Raji (cell line): Measurements from ENCODE around the gene SLC35F1.

Source experiments
- POLR2A ChIP-seq: IDR thresholded peaks from 2 replicates; pipeline ENCODE4 v1.6.1; 2011; ENCODE audit warnings: low read depth, low read length, control low read depth; ENCODE audit not compliant: insufficient read depth

Gene SLC35F1

DNA sequence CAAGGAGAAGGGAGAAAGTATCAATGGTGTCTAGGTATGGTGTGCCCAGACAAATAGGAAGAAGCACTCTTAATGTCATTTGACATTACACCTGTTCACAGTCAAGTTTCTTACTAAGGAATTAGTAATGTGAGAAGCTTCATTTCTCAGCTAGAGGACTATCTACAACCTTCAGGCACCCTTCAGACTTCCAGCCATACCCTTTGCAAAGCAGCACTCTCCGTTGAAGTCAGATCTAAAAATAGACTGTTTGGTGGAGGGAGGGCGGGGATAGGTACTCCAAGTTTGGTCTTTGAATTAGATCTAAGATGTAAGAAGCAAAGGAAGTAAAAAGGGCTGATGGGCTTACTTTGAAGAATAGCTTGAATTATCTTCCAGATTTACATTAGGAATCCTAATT lies 311.1 kb downstream of the SLC35F1 start:
- no peak for TF ChIP-seq POLR2A

DNA sequence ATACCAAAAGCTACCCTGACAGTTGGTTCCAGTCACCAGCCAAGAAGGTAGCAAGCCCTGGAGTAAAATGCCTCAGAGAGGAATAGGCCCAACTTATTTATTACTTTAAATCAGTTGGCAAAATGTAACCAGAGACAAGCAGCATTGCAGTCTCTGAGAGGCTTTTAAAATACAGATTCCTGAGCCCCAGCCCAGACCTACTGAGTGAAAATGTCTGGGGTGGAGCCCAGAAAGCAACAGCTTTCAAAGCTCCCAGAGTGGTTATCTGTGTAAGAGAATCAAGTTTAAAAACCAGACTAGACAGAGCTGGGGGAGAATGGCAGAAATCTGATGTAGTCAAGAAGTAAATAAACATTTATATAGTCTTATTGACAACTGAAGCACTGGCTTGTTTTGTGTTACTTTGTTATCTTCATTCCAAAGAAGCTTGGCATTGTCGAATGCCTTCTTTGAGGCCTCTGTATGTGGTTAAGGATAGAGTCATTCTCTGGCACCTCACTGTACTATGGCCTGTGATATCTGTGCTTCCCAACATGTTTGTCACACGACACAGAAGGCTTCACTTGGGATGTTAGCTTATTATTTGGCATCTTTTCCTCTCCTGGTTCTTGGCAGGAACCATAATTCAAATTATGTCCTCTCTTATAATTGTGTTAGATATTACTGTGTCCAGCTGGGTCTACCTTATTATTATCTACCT lies 313.5 kb downstream of the SLC35F1 start:
- TF ChIP-seq POLR2A: no peak

DNA sequence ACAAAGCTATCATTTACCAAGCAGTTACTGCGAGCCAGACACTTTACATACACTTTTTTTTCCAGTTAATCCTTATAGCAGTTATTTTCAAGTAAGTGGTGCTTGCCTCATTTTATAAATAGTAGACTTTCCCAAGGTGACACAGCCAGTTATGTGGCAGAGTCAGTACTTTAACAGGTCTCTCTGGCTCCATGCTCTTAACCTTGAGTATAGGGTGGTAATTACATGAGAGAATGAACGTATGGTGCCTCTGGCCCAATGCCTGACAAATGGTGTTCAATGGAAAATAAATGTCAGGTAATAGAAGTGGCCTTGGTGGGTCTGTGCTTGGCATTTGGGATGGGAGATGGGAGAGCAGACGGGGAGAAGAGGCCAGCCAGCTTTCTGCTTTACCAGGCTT lies 316.3 kb downstream of the SLC35F1 start:
- TF ChIP-seq POLR2A: no peak

DNA sequence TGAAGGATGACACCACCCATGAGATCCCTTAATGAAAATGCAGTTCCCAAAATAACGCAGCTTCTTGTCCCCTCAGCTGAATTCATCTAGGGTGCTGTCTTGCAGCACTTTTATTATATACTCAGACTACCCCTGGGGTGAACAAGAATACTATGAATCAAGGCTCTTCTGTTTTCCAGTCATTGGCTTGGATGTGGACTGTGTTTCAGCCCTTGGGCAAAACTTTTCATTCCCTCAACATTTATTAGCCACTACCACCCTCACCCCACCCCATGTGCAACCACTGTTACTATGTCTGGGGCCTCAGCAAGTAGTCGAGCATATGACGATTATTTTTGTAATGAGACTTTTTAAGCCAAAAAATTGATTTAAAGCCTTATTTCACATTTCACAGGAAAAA lies 321.8 kb downstream of the SLC35F1 start:
- no peak for TF ChIP-seq POLR2A

DNA sequence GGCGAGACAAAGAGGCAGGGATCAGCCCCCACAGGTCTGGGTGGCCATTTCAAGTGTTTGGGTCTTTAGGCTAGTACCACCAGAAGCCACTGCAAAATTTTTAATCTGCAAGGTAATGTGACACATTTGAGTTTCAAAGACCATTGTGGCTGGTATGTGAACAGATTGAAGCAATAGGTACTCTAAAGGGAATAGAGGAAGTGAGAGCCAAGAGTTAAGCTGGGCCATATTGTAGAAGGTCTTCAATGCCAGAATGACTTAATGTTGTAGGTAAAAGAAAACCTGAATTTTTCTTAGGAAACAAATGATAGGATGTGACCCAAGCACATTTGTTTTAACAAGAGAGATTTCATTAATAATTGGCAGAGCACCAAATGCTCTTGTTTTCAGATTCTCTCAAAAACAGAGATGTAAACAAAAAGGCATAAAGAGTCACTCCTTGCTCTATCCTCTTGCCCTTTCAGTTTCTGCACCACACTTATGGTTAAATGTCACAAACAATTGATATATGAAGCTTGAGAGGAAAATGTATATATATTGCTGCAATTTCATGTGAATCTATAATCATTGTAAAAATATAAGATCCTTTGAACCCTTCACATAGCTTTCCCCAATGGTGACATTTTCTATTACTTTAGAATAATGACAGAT lies 333.9 kb downstream of the SLC35F1 start:
- TF ChIP-seq POLR2A: no peak

DNA sequence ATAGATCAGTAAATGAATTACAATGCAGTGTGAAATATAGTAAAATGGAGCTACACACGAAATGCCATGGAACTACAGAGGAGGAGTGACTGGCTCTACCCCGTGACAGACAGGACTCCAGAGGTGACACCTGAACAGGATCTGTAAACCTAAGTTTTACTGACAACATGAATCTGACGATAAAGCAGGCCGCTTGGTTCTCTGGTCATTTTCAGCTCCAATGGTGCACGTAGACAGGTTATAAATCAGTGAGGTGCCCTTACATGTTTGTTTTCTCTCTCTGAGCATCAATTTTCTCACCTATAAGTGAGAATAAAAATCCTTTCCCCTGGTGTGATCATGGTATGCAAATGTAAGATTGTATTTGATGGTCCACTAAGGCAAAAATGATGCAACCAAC lies 339.3 kb downstream of the SLC35F1 start:
- no peak for TF ChIP-seq POLR2A

DNA sequence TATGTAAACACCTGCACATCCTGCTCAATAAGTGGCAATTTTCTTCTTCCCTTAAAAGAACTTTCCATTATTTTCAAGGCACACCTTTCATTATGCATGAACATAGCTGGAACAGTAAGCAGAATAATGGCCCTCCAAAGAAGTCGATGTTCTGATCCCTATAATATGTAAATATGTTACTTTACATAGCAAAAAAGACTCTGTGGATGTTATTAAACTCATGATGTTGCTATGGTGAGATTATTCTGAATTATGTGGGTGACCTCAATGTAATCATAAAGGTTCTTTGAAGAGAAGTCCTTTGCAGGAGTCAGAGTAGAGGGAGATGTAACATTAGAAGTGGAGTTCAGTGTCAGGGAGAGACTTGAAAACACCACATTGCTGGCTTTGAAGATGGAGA lies 341.1 kb downstream of the SLC35F1 start:
- TF ChIP-seq POLR2A: no peak

DNA sequence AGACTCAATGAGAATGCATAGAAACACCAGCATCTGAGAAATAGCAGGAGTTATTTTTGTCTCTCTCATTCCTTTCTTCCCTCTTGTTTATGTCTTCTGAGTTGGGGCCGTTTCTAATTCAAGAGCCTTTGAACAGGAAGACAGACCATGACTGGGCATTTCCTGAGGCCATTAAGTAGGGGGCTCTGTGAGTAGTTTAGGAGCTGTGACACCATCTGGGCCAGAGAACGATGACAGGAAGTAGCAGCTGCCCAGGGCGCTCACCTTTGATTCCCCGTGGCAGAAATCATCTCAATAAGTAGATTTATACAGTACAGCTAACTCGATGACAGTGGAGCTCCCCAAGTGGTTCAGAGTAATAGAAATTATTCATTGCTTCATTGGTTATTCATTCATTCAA lies 342.6 kb downstream of the SLC35F1 start:
- no peak for TF ChIP-seq POLR2A

DNA sequence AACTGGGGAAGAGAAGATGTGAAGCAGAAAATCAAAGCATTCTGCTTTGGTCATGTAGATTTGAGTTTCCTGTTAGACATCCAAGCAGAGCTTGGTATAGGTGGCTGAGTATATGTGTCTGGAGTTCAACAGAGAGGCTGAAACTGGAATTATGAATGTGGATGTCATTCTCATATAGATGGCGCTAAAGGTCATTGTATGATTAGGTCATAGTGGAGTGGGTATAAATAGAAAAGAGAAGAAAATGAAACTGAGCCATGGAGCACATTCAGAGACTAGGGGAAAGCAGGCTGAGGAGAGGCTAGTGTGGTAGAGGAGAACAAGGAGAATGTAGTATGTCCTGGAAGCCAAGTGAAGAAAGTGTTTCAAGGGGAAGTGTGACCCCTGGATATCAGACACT lies 345.4 kb downstream of the SLC35F1 start:
- no peak for TF ChIP-seq POLR2A

DNA sequence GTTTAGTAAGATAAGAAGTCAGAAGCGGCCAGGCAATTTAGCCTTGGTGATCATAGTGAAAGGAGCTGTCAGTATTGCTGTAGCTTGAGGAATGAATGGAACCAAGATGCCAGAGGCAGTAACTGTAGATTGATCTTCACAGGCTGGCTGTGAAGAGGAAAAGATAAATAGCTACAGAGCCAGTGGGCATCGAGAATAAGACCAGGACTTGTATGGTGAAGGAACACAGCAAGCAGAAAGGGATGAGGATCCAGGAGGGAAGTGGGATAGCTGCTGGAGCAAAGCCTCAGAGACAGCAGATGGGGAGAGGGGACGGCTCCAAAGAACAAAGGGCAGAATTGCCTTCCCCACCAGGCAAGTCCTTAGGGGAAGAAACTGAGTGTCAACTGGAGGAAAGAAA lies 346.7 kb downstream of the SLC35F1 start:
- TF ChIP-seq POLR2A: no peak

DNA sequence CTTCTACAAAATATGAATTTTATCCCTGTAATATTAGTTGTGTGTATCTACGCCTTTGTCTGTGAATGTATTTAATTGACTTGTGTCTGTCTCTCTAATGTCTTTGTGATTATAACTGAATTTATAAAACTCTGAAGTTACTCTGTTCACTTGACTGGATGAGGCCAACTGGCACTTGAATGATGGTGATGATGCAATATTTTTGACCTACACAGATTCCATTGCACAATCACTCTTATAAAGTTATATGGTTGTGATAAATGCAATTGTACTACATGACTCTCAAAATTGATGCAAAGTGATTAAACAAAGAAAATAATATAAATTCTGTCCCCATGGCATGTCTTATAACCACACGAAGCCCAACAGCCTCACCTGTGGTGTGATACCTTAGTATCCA lies 353.8 kb downstream of the SLC35F1 start:
- no peak for TF ChIP-seq POLR2A

DNA sequence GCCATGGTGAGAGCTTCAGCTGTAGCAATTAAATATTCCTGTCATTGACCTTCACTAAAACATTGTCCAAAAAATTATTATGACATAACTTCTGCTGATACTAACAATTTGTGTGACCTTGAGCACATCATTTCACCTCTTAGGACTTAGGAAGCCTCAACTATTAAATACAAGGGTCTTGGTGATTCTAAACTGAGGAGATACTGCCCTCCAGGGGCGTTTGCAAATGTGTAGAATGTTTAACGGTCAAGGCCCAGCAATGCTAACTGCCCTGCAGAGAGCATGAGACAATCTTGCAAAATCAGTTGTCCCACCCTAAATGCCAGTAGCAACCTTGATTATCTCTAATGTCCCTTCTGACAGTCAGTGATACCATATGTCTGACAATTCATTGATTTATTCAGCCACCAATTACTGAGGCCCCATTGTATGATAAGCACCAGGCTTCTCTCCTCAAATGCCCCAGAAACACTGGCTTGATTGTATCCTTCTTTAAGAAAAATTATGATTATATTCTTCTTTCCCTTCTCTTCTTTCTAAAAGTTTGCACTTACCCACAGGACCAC lies 356.9 kb downstream of the SLC35F1 start:
- TF ChIP-seq POLR2A: no peak

DNA sequence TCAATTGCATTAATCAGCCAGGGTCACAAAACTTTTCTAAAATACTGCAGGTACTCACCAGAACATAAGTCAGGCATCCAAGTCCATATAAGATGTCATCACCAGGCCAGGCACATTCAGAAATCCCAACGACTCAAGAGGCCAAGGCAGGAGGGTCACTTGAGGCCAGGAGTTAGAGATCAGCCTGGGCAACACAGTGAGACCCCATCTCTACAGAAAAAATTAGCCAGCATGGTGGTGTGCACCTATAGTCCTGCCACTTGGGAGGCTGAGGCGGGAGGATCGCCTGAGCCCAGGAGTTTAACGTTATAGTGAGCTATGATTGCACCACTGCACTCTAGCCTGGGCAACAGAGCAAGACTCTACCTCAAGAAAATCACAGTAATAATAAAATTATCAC lies 362.6 kb downstream of the SLC35F1 start:
- TF ChIP-seq POLR2A: no peak

DNA sequence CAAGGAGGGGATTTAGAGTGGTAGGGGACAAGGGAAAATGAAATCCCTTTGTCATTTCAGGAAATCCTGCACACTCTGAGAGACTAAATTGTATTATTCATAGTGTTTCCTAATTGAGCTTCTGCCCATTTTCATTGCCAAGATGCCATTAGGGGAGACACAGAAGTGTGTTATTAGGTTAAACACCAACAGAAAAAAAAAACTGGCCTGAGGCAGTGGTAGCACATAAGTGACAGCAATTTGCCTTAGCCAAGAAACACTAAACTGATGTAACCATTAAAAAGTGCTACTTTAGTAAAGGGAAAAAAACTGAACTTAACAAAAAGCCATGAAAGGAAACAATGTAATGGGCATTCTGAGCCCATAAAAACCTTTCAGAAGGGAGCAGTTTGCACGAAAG lies 370.6 kb downstream of the SLC35F1 start:
- no peak for TF ChIP-seq POLR2A

DNA sequence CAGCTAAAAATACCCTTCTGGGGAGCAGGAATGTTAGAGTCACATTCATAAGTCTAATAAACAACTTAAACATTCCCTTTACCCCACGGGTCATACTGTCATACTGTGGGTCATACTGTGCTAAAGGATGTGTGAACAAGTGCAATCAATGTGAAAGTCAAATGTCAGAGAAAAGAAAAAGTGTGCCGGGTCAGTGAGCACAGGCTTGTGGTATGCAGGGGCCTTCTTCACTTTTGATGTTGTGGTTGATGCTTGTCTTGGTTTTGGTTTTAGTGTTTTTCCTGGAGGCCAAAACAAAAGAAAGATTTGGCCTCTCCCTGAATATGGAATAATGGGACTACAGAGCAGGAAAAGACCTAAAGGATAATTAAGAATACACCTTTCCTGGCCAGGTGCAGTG lies 373.1 kb downstream of the SLC35F1 start:
- TF ChIP-seq POLR2A: no peak

DNA sequence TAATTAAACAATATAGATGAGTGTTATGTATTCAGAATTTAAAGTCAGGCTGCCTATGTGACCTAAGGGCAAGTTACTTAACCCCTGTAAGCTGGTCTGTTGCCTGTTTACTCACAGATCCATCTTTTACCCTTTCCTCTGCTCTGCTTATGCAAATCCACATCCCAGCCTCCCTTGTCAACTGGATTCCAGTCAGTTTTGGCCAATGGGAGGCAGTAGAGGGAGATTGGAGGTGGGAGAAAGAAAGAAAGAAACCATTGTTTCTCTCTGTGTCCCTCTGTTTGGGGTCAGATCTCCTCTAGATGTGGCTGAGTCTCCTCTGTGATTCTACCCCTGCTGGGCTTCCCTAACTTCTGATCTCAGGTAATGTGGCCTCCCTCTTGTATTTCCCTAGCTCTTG lies 374.2 kb downstream of the SLC35F1 start:
- no peak for TF ChIP-seq POLR2A
